Neural cell (in vitro differentiated cells): ENCODE results near the gene GALP.
"Not testable (repeated sequence)": the region's sequence is repeated elsewhere in the genome, so short reads cannot be mapped to it uniquely, and the experiment has no call there.

Experiments used
- CTCF ChIP-seq: fragments of 450-650 bp; IDR thresholded peaks from 2 replicates; pipeline ENCODE4 v1.5.1; 2014; ENCODE audit warnings: antibody characterized with exemption, mild to moderate bottlenecking, moderate library complexity; ENCODE audit not compliant: poor library complexity, severe bottlenecking
- EZH2 ChIP-seq: fragments of 200-600, 300-800 bp; shearing (Covaris generic), sonication (generic); IDR thresholded peaks from 2 replicates; pipeline ENCODE4 v1.6.1; 2014; ENCODE audit warnings: antibody characterized with exemption, low read length, borderline replicate concordance, mild to moderate bottlenecking; ENCODE audit not compliant: insufficient read depth, poor library complexity, severe bottlenecking
- POLR2AphosphoS5 ChIP-seq: IDR thresholded peaks from 2 replicates; pipeline ENCODE4 v1.6.1; 2012
- REST ChIP-seq: IDR thresholded peaks from 2 replicates; pipeline ENCODE4 v1.6.1; 2012; ENCODE audit warnings: borderline replicate concordance
- TAF1 ChIP-seq: IDR thresholded peaks from 2 replicates; pipeline ENCODE4 v1.6.1; 2012; ENCODE audit warnings: low read depth

GRCh38 chr19:56148955-56149655 is 26.7 kb upstream of the GALP start:
- TF ChIP-seq CTCF, REST, POLR2AphosphoS5, EZH2, TAF1: not testable (repeated sequence)
